NCI-H128 (cell line): ENCODE results near the gene MTARC1.

Experiments used
- DNase-seq: peaks from one replicate; lab custom pipeline; 2025; ENCODE audit not compliant: unreplicated experiment; lab: John Stamatoyannopoulos, UW

MTARC1 gene

GRCh38 chr1:220828950-220829586, 42.4 kb downstream of the MTARC1 start:
- DNase-seq = no peak

DNA sequence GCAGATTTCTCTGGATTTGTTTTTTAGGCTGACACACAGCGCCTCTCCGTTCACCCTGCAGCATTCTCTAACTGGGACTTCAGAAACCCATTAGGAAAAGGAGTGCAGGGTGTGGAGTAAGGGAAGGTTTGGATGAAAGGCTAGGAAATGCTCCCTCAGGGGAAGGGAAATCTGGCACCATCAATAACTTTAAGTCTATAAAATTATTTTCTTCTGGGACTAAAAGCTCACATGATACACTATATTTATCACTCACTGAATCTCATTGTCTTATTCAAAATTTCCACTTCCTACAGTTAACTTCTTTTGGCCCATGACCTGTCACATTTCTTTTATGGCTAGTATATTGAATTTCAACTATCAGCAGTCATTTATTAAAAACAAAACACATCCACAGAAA, 46.7 kb downstream of the MTARC1 start:
- no peak for DNase-seq

- DNase-seq = no peak
Measured at GRCh38 chr1:220834155-220834870, 47.6 kb downstream of the MTARC1 start.
